Measurements from ENCODE around the gene TAS2R3. TPM values are rescaled to one million over a fixed set of nuclear protein-coding genes. Genes with fewer than 3 reads are reported as not detected.

The TAS2R3 gene
- total RNA-seq, 1 experiment from 2014 or later = 1.2 TPM

GRCh38 chr7:141789917-141790316 lies 26.0 kb downstream of the TAS2R3 start, which contains the start of gene TAS2R5 (continued):
- TF ChIP-seq, protein P1, sequence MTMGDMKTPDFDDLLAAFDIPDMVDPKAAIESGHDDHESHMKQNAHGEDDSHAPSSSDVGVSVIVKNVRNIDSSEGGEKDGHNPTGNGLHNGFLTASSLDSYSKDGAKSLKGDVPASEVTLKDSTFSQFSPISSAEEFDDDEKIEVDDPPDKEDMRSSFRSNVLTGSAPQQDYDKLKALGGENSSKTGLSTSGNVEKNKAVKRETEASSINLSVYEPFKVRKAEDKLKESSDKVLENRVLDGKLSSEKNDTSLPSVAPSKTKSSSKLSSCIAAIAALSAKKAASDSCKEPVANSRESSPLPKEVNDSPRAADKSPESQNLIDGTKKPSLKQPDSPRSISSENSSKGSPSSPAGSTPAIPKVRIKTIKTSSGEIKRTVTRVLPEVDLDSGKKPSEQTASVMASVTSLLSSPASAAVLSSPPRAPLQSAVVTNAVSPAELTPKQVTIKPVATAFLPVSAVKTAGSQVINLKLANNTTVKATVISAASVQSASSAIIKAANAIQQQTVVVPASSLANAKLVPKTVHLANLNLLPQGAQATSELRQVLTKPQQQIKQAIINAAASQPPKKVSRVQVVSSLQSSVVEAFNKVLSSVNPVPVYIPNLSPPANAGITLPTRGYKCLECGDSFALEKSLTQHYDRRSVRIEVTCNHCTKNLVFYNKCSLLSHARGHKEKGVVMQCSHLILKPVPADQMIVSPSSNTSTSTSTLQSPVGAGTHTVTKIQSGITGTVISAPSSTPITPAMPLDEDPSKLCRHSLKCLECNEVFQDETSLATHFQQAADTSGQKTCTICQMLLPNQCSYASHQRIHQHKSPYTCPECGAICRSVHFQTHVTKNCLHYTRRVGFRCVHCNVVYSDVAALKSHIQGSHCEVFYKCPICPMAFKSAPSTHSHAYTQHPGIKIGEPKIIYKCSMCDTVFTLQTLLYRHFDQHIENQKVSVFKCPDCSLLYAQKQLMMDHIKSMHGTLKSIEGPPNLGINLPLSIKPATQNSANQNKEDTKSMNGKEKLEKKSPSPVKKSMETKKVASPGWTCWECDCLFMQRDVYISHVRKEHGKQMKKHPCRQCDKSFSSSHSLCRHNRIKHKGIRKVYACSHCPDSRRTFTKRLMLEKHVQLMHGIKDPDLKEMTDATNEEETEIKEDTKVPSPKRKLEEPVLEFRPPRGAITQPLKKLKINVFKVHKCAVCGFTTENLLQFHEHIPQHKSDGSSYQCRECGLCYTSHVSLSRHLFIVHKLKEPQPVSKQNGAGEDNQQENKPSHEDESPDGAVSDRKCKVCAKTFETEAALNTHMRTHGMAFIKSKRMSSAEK (CRISPR knock-in tag; IDR thresholded peaks at IDR 0.05; ENCODE audit: borderline replicate concordance) = no peak
- no peak for TF ChIP-seq ZNF671 (CRISPR knock-in tag; IDR thresholded peaks at IDR 0.05)

DNA sequence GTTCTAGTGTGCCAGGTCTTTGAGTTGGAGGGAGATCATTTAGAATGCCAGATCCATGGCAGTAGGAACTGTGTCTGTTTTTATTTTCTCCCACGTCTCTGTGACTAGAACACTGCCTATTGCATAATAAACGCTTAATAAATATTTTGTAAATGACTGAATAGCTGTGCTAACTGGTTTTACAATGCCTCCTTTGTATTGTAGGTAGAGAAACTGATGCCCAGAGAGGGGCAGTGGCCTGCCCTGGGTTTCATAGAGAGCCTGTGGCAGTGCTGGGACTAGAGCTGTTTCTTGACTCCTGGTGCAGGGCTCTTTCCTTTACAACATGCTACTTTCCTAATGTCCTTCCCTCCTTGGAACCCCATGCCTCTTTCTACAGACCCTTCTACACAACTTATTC lies 28.6 kb downstream of the TAS2R3 start:
- POLR2A ChIA-PET = no interaction called here
- Mint-ChIP-seq H3K36me3 (peaks cover 3% of the 10 kb centered on the region; the same call in 1 of the 2 replicates), H3K4me1 (no peaks in the 10 kb centered on the region), H3K4me3 (no peak overlapping the region), H3K27ac (no peak overlapping the region), H3K27me3 (ENCODE audit: low read depth) (no peaks in the 10 kb centered on the region), H3K9me3 (no peaks in the 10 kb centered on the region)
- CTCF ChIA-PET = interaction anchor here (0.5 kb wide), 1 partner anchor 41 kb away, joined by 3 read pairs; no protein-coding TSS in a partner anchor
- ATAC-seq (no peak), DNase-seq (ENCODE audit: low spot score) (no peak)
- no peak for TF ChIP-seq NFATC4 (CRISPR knock-in tag; IDR thresholded peaks at IDR 0.05)
- TF ChIP-seq, protein P2, sequence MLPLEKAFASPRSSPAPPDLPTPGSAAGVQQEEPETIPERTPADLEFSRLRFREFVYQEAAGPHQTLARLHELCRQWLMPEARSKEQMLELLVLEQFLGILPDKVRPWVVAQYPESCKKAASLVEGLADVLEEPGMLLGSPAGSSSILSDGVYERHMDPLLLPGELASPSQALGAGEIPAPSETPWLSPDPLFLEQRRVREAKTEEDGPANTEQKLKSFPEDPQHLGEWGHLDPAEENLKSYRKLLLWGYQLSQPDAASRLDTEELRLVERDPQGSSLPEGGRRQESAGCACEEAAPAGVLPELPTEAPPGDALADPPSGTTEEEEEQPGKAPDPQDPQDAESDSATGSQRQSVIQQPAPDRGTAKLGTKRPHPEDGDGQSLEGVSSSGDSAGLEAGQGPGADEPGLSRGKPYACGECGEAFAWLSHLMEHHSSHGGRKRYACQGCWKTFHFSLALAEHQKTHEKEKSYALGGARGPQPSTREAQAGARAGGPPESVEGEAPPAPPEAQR (CRISPR knock-in tag; IDR thresholded peaks at IDR 0.05) = no peak
- TF ChIP-seq CREB1 (CRISPR knock-in tag; IDR thresholded peaks at IDR 0.05) = no peak
- no peak for TF ChIP-seq ZNF317 (CRISPR knock-in tag; IDR thresholded peaks at IDR 0.05; ENCODE audit: borderline replicate concordance, low read depth)
- TF ChIP-seq, protein P1 (CRISPR knock-in tag; IDR thresholded peaks at IDR 0.05; ENCODE audit: borderline replicate concordance) = no peak
- TF ChIP-seq MLX (CRISPR knock-in tag; IDR thresholded peaks at IDR 0.05) = no peak
- no peak for TF ChIP-seq SOX15 (CRISPR knock-in tag; IDR thresholded peaks at IDR 0.05)

Other genes starting within 250 kb of the TAS2R3 start
- gene AGK, start 212.7 kb upstream of the TAS2R3 start, total RNA-seq (2021) = 32.2 to 43.0 TPM (median 37.4 TPM) in 3 replicates
- 20.6 to 22.1 TPM (median 20.8 TPM) in 3 replicates for gene DENND11, start 61.9 kb upstream of the TAS2R3 start, total RNA-seq (2021)
- 0.04 to 0.07 TPM in 2 of 3 replicates, not detected in the other for gene WEE2, start 55.7 kb upstream of the TAS2R3 start, total RNA-seq (2021)
- gene SSBP1, start 25.7 kb upstream of the TAS2R3 start, total RNA-seq (2021) = 221 to 245 TPM (median 222 TPM) in 3 replicates
- gene TAS2R4, start 12.6 kb downstream of the TAS2R3 start, total RNA-seq (2021) = 0.41 to 1.1 TPM (median 0.72 TPM) in 3 replicates
- gene TAS2R5, start 26.1 kb downstream of the TAS2R3 start, total RNA-seq (2021) = 0.90 to 1.8 TPM (median 1.4 TPM) in 3 replicates
- not detected in 3 replicates for gene PRSS37, start 77.4 kb downstream of the TAS2R3 start, total RNA-seq (2021)
- gene OR9A4, start 152.3 kb downstream of the TAS2R3 start, total RNA-seq (2021) = not detected in 3 replicates
- not detected in 3 replicates for gene CLEC5A, start 182.9 kb downstream of the TAS2R3 start, total RNA-seq (2021)
- 0.16 to 0.23 TPM in 2 of 3 replicates, not detected in the other for gene TAS2R38, start 209.7 kb downstream of the TAS2R3 start, total RNA-seq (2021)
- 0.14 to 0.16 TPM (median 0.15 TPM) in 3 replicates for gene MGAM, start 231.8 kb downstream of the TAS2R3 start, total RNA-seq (2021)

Data from WTC11 (cell line).